Ishikawa (cell line): ENCODE data around the gene CFAP141.

ENCODE experiments used
- CEBPB ChIP-seq: IDR thresholded peaks from 2 replicates; pipeline ENCODE4 v1.6.1; 2012
- CREB1 ChIP-seq: IDR thresholded peaks from 2 replicates; pipeline ENCODE4 v1.6.1; 2012; ENCODE audit warnings: low read depth
- EGR1 ChIP-seq: IDR thresholded peaks from 2 replicates; pipeline ENCODE4 v1.6.1; 2012
- EP300 ChIP-seq: IDR thresholded peaks from 2 replicates; pipeline ENCODE4 v1.6.1; 2012; ENCODE audit warnings: borderline replicate concordance
- FOXM1 ChIP-seq: IDR thresholded peaks from 2 replicates; pipeline ENCODE4 v1.6.1; 2012; ENCODE audit warnings: low read depth, borderline replicate concordance
- NFIC ChIP-seq: IDR thresholded peaks from 2 replicates; pipeline ENCODE4 v1.6.1; 2012
- RAD21 ChIP-seq: IDR thresholded peaks from 2 replicates; pipeline ENCODE4 v1.6.1; 2012; ENCODE audit warnings: low read depth
- REST ChIP-seq: IDR thresholded peaks from 2 replicates; pipeline ENCODE4 v1.6.1; 2012; ENCODE audit warnings: low read depth, mild to moderate bottlenecking
- TAF1 ChIP-seq: IDR thresholded peaks from 2 replicates; pipeline ENCODE4 v1.6.1; 2012; ENCODE audit warnings: low read depth, mild to moderate bottlenecking
- TCF12 ChIP-seq: IDR thresholded peaks from 2 replicates; pipeline ENCODE4 v1.6.1; 2012; ENCODE audit warnings: low read depth
- TEAD4 ChIP-seq: IDR thresholded peaks from 2 replicates; pipeline ENCODE4 v1.6.1; 2012
- YY1 ChIP-seq: IDR thresholded peaks from 2 replicates; pipeline ENCODE4 v1.6.1; 2012; ENCODE audit warnings: low read depth
- ZBTB7A ChIP-seq: IDR thresholded peaks from 2 replicates; pipeline ENCODE4 v1.6.1; 2012; ENCODE audit warnings: low read depth
- TF ChIP-seq, protein P1 (sequence below): IDR thresholded peaks from 2 replicates; pipeline ENCODE4 v1.6.1; 2012
- TF ChIP-seq, protein P2 (sequence below): IDR thresholded peaks from 2 replicates; pipeline ENCODE4 v1.6.1; 2012

The CFAP141 gene

GRCh38 chr1:154212083-154212482 is 6.0 kb upstream of the CFAP141 start:
- TF ChIP-seq EGR1 (no peak), TCF12 (no peak), TEAD4 (no peak), YY1 (no peak), CEBPB (no peak), EP300 (no peak), NFIC (no peak), CREB1 (no peak), TAF1 (no peak), ZBTB7A (no peak), REST (no peak), FOXM1 (no peak), RAD21 (no peak)
- TF ChIP-seq, protein P1, sequence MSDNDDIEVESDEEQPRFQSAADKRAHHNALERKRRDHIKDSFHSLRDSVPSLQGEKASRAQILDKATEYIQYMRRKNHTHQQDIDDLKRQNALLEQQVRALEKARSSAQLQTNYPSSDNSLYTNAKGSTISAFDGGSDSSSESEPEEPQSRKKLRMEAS = no peak
- TF ChIP-seq, protein P2, sequence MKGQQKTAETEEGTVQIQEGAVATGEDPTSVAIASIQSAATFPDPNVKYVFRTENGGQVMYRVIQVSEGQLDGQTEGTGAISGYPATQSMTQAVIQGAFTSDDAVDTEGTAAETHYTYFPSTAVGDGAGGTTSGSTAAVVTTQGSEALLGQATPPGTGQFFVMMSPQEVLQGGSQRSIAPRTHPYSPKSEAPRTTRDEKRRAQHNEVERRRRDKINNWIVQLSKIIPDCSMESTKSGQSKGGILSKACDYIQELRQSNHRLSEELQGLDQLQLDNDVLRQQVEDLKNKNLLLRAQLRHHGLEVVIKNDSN = no peak

DNA sequence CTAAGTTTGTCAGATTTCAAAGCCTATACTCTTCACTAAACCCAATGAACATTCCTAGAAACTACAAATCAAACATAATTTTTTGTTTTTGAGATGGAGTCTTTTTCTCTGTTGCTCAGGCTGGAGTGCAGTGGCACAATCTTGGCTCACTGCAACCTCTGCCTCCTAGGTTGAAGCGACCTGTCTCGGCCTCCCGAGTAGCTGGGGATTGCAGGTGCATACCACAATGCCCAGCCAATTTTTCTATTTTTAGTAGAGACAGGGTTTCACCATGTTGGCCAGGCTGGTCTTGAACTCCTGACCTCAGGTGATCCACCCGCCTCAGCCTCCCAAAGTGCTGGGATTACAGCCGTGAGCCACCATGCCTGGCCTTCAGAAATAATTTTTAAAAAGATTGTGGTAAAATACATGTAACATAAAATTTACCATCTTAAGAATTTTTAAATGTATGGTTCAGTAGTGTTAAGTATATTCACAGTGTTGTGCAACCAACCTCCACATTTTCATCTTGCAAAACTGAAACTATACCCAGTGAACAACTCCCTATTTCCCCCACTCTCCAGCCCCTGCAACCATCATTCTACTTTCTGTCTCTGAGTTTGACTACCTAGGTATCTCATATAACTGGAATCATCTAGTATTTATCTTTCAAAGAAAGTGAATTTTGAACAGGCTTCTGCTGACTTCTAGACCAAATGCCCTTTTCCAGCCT is 2.7 kb upstream of the CFAP141 start:
- TF ChIP-seq YY1 (no peak), REST (no peak), CREB1 (no peak), EGR1 (no peak), ZBTB7A (no peak), NFIC (no peak), TEAD4 (no peak), TCF12 (no peak), EP300 (no peak)
- TF ChIP-seq, protein P2 = no peak
- TF ChIP-seq, protein P1 = no peak

- TF ChIP-seq EGR1 (no peak), ZBTB7A (no peak)
- TF ChIP-seq, protein P2 = no peak
These were observed 1.1 kb upstream of the CFAP141 start for GRCh38 chr1:154207262-154207661.

GRCh38 chr1:154199563-154199879 is 6.6 kb downstream of the CFAP141 start:
- no peak for TF ChIP-seq YY1
- no peak for TF ChIP-seq REST
- TF ChIP-seq EP300 = no peak
- no peak for TF ChIP-seq NFIC
- TF ChIP-seq, protein P1 = no peak
- no peak for TF ChIP-seq EGR1
- no peak for TF ChIP-seq FOXM1
- TF ChIP-seq RAD21 = no peak
- TF ChIP-seq TCF12 = no peak
- no peak for TF ChIP-seq ZBTB7A
- TF ChIP-seq CEBPB = no peak
- TF ChIP-seq, protein P2 = no peak
- TF ChIP-seq CREB1 = no peak
- TF ChIP-seq TAF1 = no peak
- TF ChIP-seq TEAD4 = no peak
